ENCODE measurements around the gene ACSL6.

ACSL6 gene

GRCh38 chr5:132011622-132012343 is at the start of gene ACSL6:
Gene ACSL6 (minus strand): TSS chr5:132011658. CDS start chr5:132011553, 105 bp downstream.
- TF ChIP-seq, protein P1, sequence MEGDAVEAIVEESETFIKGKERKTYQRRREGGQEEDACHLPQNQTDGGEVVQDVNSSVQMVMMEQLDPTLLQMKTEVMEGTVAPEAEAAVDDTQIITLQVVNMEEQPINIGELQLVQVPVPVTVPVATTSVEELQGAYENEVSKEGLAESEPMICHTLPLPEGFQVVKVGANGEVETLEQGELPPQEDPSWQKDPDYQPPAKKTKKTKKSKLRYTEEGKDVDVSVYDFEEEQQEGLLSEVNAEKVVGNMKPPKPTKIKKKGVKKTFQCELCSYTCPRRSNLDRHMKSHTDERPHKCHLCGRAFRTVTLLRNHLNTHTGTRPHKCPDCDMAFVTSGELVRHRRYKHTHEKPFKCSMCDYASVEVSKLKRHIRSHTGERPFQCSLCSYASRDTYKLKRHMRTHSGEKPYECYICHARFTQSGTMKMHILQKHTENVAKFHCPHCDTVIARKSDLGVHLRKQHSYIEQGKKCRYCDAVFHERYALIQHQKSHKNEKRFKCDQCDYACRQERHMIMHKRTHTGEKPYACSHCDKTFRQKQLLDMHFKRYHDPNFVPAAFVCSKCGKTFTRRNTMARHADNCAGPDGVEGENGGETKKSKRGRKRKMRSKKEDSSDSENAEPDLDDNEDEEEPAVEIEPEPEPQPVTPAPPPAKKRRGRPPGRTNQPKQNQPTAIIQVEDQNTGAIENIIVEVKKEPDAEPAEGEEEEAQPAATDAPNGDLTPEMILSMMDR (IDR thresholded peaks at IDR 0.05; ENCODE audit: extremely low read depth, missing control alignments): no peak

GRCh38 chr5:132060501-132061161 is 49.2 kb upstream of the ACSL6 start, which contains the start of gene IL3:
Gene IL3 (plus strand): TSS chr5:132060655. CDS start chr5:132060707, 52 bp downstream.
- TF ChIP-seq, protein P1 (IDR thresholded peaks at IDR 0.05; ENCODE audit: extremely low read depth, missing control alignments): no peak
- no peak for DNase-seq (ENCODE audit: low spot score)

More at GRCh38 chr5:132011622-132012343, at the start of gene ACSL6:
- DNase-seq (ENCODE audit: low spot score): peak; percentile 35

DNA sequence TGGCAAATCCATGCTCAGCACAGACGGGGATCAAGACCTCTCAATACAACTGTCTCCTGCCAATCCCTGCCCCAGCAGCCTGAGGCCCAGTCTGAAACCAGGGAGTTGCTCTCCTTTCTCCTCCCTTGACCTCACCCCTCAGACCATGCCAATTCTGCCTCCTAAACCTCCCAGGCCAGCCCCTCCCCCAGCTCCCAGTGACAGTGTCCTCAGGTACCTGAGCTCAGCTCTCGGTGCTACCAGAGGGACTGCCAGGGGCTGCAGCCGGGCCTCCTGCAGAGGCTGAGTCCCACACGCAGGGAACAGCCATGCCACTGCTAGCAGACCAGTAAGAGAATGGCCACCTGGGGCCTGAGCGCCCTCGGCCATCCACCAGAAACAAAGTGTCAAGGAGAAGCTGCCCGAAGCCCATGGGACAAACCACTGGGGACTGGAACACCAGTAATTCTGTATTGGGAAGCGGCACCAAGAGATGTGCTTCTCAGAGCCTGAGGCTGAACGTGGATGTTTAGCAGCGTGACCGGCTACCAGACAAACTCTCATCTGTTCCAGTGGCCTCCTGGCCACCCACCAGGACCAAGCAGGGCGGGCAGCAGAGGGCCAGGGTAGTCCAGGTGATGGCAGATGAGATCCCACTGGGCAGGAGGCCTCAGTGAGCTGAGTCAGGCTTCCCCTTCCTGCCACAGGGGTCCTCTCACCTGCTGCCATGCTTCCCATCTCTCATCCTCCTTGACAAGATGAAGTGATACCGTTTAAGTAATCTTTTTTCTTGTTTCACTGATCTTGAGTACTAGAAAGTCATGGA is 48.4 kb upstream of the ACSL6 start:
- TF ChIP-seq, protein P1 (IDR thresholded peaks at IDR 0.05; ENCODE audit: extremely low read depth, missing control alignments): no peak
- DNase-seq (ENCODE audit: low spot score): no peak

GRCh38 chr5:132059043-132059695 is 47.7 kb upstream of the ACSL6 start:
- DNase-seq (ENCODE audit: low spot score): no peak
- TF ChIP-seq, protein P1 (IDR thresholded peaks at IDR 0.05; ENCODE audit: extremely low read depth, missing control alignments): no peak

DNA sequence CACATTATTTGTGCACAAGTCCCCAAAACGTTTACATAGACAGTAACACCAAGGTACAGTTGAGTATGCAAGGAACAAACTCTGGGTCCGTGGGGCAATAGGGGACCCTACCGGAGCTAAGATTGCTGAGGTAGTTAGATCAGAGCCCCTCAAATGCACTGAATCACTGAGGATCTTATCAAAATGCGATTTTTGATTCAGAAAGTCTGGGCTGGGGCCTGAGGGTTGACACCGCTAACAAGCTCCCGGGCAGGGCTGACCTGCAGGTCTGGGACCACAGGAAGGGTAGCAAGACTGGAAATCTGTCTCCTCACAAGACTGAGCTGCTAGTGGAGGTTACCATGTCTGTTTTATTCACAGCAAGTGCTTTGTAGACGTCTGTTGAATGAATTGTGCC is 47.2 kb upstream of the ACSL6 start:
- no peak for DNase-seq (ENCODE audit: low spot score)
- TF ChIP-seq, protein P1 (IDR thresholded peaks at IDR 0.05; ENCODE audit: extremely low read depth, missing control alignments): no peak

GRCh38 chr5:132057498-132058255 is 46.2 kb upstream of the ACSL6 start:
- TF ChIP-seq, protein P1 (IDR thresholded peaks at IDR 0.05; ENCODE audit: extremely low read depth, missing control alignments): no peak
- no peak for DNase-seq (ENCODE audit: low spot score)

Measured in GM20000 (cell line).